Measurements from ENCODE around the gene ZNF394.
A peak's percentile ranks its signal among the peaks of the same experiment; 100 is the strongest.
"Not testable (repeated sequence)": the region's sequence is repeated elsewhere in the genome, so short reads cannot be mapped to it uniquely, and the experiment has no call there.

ZNF394 gene

DNA sequence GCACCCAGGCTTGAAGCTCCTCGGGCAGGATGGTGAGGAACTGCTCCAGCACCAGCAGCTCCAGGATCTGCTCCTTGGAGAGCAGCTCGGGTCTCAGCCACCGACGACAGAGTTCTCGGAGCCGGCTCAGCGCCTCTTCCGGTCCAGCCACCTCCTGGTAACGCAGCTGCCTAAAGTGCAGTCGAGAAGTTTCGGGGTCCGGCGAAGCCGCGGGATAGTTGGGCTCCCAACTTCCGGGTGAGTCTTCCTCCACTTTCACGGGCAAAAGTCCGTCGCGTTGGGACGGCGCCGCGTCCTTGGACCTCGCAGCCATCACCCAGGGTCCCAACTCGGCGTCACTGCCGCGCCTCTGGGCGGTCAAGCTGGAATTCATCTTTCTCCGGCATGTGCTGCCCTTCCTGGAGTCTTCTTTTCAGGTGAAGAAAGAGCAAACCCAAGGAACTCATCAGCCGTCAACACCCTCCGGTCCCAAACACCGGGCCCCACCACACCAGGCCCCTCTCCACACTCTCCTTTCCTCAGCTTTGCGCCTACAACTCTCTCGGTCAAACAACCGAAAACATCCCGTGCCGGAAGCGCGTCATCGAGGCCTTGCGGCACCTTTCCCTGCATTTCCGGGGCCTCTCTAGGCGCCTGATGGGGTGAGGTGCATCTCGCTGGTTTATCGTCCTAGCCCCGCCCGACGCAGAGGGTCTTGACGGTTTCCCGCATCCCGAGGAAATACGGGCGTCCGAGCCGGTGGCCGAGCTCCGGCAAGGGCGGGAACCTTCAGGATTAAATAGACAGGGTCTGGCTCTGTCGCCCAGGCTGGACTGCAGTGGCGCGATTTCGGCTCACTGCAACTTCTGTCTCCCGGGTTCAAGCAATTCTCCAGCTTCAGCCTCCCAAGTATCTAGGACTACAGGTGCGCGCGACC lies at the start of gene ZNF394:
TSS of gene ZNF394 (minus strand) at position 561 of the 916 bp plus-strand sequence. CDS start at position 373, 188 bp downstream.
- Histone ChIP-seq H3K4me3 (ENCODE audit: low read depth in 1 of 2, low read length in 2 of 2) (peak within 1 kb of the TSS; percentile 98 to 100), H3K36me3 (ENCODE audit: control insufficient read depth in 1 of 2, insufficient read depth in 2 of 2, low read length in 2 of 2) (peaks cover 0 to 6% of the 10 kb centered on the region in 2 donors), H3K9ac (ENCODE audit: low read depth in 1 of 2, low read length in 2 of 2) (peak within 1 kb of the TSS; percentile 97 to 98), H3K27ac (ENCODE audit: low read depth, low read length) (peak within 1 kb of the TSS; percentile 98), H3K4me1 (ENCODE audit: control insufficient read depth in 1 of 2, insufficient read depth in 2 of 2, low read length in 2 of 2) (peaks cover 13 to 26% of the 10 kb centered on the region in 2 donors), H3K27me3 (ENCODE audit: control insufficient read depth in 1 of 2, insufficient read depth in 2 of 2, low read length in 2 of 2) (no peaks in the 10 kb centered on the region), H3K9me3 (ENCODE audit: control insufficient read depth in 1 of 2, low read length in 2 of 2) (no peaks in the 10 kb centered on the region)

DNA sequence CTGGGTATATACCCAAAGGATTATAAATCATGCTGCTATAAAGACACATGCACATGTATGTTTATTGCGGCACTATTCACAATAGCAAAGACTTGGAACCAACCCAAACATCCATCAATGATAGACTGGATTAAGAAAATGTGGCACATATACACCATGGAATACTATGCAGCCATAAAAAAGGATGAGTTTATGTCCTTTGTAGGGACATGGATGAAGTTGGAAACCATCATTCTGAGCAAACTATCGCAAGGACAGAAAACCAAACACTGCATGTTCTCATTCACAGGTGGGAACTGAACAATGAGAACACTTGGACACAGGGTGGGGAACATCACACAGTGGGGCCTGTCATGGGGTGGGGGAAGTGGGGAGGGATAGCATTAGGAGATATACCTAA lies 49.5 kb upstream of the ZNF394 start:
- peaks cover 13 to 18% of the 10 kb centered on the region in 2 donors for H3K36me3 ChIP-seq (ENCODE audit: control insufficient read depth in 1 of 2, insufficient read depth in 2 of 2, low read length in 2 of 2)
- peaks cover 0 to 11% of the 10 kb centered on the region in 2 donors for H3K9me3 ChIP-seq (ENCODE audit: control insufficient read depth in 1 of 2, low read length in 2 of 2)
- H3K4me1 ChIP-seq (ENCODE audit: control insufficient read depth in 1 of 2, insufficient read depth in 2 of 2, low read length in 2 of 2) = peaks cover 10 to 15% of the 10 kb centered on the region in 2 donors
- H3K27ac ChIP-seq (ENCODE audit: low read depth, low read length); H3K27me3 ChIP-seq (ENCODE audit: control insufficient read depth in 1 of 2, insufficient read depth in 2 of 2, low read length in 2 of 2); H3K4me3 ChIP-seq (ENCODE audit: low read depth in 1 of 2, low read length in 2 of 2); H3K9ac ChIP-seq (ENCODE audit: low read depth in 1 of 2, low read length in 2 of 2): not testable (repeated sequence)

DNA sequence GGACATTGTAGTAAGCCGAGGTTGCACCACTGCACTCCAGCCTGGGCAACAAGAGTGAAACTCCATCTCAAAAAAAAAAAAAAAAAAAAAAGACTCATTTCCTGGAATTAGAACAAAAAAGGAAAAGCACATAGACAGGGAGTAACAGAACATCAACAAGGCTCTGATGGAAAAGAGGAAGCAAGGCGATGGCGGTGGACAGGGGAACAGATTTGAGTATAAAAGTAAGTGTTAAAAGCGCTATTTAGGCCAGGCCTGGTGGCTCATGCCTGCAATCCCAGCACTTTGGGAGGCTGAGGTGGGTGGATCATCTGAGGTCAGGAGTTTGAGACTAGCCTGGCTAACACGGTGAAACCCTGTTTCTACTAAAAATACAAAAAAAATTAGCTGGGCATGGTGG lies 45.2 kb upstream of the ZNF394 start:
- not testable (repeated sequence) for H3K4me1 ChIP-seq (ENCODE audit: control insufficient read depth in 1 of 2, insufficient read depth in 2 of 2, low read length in 2 of 2); H3K9ac ChIP-seq (ENCODE audit: low read depth in 1 of 2, low read length in 2 of 2); H3K27me3 ChIP-seq (ENCODE audit: control insufficient read depth in 1 of 2, insufficient read depth in 2 of 2, low read length in 2 of 2); H3K4me3 ChIP-seq (ENCODE audit: low read depth in 1 of 2, low read length in 2 of 2); H3K27ac ChIP-seq (ENCODE audit: low read depth, low read length)
- peaks cover 14 to 27% of the 10 kb centered on the region in 2 donors for H3K9me3 ChIP-seq (ENCODE audit: control insufficient read depth in 1 of 2, low read length in 2 of 2)
- peaks cover 14 to 16% of the 10 kb centered on the region in 2 donors for H3K36me3 ChIP-seq (ENCODE audit: control insufficient read depth in 1 of 2, insufficient read depth in 2 of 2, low read length in 2 of 2)

DNA sequence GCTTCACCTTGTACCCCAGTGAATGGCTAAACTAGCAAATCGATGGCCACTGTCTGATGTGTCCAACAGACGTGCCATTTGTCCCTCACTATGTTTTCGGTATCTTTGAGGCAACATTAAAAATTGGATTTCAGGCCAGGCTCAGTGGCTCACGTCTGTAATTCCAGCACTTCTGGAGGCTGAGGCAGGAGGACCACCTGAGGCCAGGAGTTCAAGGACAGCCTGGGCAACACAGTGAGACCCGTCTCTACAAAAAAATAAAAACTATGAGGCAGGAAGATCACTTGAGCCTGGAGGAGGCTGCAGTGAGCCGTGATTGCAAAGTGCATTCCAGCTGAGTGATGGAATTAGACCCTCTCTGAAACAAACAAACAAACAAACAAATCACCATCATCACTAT lies 43.8 kb upstream of the ZNF394 start:
- H3K27me3 ChIP-seq (ENCODE audit: control insufficient read depth in 1 of 2, insufficient read depth in 2 of 2, low read length in 2 of 2) = no peaks in the 10 kb centered on the region

DNA sequence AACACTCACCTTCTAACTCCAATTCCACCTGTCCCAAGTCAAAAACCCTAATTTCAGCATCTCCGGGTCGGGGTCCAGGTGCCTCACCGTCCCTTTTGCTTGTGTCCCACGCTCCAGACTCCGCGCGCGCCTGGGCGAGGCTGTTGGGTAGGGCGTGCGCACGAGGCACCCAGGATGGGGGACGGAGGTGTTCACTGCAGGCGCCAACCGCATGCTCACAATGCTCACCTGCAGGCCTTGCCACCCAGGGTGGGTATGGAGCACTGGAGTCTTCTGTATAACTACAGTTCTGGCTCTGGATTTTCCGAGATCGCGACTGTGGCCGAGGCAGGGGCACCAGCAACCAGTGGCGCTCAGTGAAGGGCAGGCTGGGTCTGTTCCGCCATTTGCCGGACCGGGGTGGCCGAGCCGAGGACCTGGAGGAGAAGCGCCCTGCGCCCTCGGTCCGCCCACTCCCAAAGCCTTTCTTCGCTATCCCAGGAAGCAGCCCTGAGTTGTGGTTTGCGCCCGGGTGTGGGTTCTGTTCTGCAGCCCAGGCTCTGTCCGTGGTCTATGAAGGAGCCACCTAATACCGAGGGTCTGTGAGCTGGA lies 43.1 kb upstream of the ZNF394 start:
- Histone ChIP-seq H3K9me3 (ENCODE audit: control insufficient read depth in 1 of 2, low read length in 2 of 2) (peaks cover 25 to 35% of the 10 kb centered on the region in 2 donors), H3K27ac (ENCODE audit: low read depth, low read length) (no peak overlapping the region), H3K9ac (ENCODE audit: low read depth in 1 of 2, low read length in 2 of 2) (no peak overlapping the region)

More for the DNA sequence above, 43.8 kb upstream of the ZNF394 start:
- H3K9me3 ChIP-seq (ENCODE audit: control insufficient read depth in 1 of 2, low read length in 2 of 2) = peaks cover 27 to 28% of the 10 kb centered on the region in 2 donors
- H3K36me3 ChIP-seq (ENCODE audit: control insufficient read depth in 1 of 2, insufficient read depth in 2 of 2, low read length in 2 of 2) = peaks cover 14 to 16% of the 10 kb centered on the region in 2 donors
- no peak overlapping the region for H3K4me3 ChIP-seq (ENCODE audit: low read depth in 1 of 2, low read length in 2 of 2)
- no peaks in the 10 kb centered on the region for H3K4me1 ChIP-seq (ENCODE audit: control insufficient read depth in 1 of 2, insufficient read depth in 2 of 2, low read length in 2 of 2)
- no peak overlapping the region for H3K9ac ChIP-seq (ENCODE audit: low read depth in 1 of 2, low read length in 2 of 2)
- H3K27ac ChIP-seq (ENCODE audit: low read depth, low read length) = no peak overlapping the region

DNA sequence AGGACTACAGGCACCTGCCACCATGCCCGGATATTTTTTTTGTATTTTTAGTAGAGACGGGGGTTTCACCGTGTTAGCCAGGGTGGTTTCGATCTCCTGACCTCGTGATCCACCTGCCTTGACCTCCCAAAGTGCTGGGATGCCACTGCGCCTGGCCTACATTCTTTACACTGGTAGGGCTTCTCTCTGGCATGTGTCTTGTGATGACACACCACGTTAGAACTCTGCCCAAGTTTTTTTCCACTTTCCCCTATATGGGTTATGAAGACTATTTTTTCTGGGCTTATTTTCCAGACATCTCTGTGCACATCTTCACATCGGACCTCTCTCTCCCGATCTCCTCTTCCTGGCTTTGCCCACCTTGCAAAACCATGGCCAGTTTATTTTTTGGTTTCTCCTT lies 41.1 kb upstream of the ZNF394 start:
- Histone ChIP-seq H3K36me3 (ENCODE audit: control insufficient read depth in 1 of 2, insufficient read depth in 2 of 2, low read length in 2 of 2) (peaks cover 0 to 3% of the 10 kb centered on the region in 2 donors), H3K9ac (ENCODE audit: low read depth in 1 of 2, low read length in 2 of 2) (no peak overlapping the region), H3K27me3 (ENCODE audit: control insufficient read depth in 1 of 2, insufficient read depth in 2 of 2, low read length in 2 of 2) (no peaks in the 10 kb centered on the region), H3K4me3 (ENCODE audit: low read depth in 1 of 2, low read length in 2 of 2) (no peak overlapping the region), H3K9me3 (ENCODE audit: control insufficient read depth in 1 of 2, low read length in 2 of 2) (peaks cover 17 to 35% of the 10 kb centered on the region in 2 donors), H3K27ac (ENCODE audit: low read depth, low read length) (no peak overlapping the region), H3K4me1 (ENCODE audit: control insufficient read depth in 1 of 2, insufficient read depth in 2 of 2, low read length in 2 of 2) (no peaks in the 10 kb centered on the region)

More for the DNA sequence above, 43.1 kb upstream of the ZNF394 start:
- H3K27me3 ChIP-seq (ENCODE audit: control insufficient read depth in 1 of 2, insufficient read depth in 2 of 2, low read length in 2 of 2) = no peaks in the 10 kb centered on the region
- H3K36me3 ChIP-seq (ENCODE audit: control insufficient read depth in 1 of 2, insufficient read depth in 2 of 2, low read length in 2 of 2) = peaks cover 10 to 12% of the 10 kb centered on the region in 2 donors
- no peaks in the 10 kb centered on the region for H3K4me1 ChIP-seq (ENCODE audit: control insufficient read depth in 1 of 2, insufficient read depth in 2 of 2, low read length in 2 of 2)
- H3K4me3 ChIP-seq (ENCODE audit: low read depth in 1 of 2, low read length in 2 of 2) = no peak overlapping the region

DNA sequence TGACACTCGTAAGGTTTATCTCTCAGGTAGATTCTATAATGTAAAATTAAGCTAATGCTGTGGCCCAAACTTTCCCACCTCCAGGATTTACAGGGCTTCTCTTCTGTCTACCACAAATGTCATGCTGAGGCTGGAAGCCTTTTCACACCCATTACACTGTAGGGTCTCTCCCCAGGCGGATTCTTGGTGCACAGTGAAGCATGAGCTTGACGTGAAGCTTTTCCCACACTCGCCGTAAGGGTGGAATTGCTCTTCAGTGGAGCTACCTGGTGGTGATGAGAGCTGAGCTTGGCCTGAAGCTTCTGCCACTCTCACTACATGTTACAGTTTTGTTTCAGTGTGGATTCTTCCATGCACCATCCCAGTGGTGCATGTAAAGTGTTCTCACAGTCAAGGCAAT lies 40.5 kb upstream of the ZNF394 start:
- H3K27me3 ChIP-seq (ENCODE audit: control insufficient read depth in 1 of 2, insufficient read depth in 2 of 2, low read length in 2 of 2) = no peaks in the 10 kb centered on the region
- H3K36me3 ChIP-seq (ENCODE audit: control insufficient read depth in 1 of 2, insufficient read depth in 2 of 2, low read length in 2 of 2) = peaks cover 0 to 3% of the 10 kb centered on the region in 2 donors
- H3K4me3 ChIP-seq (ENCODE audit: low read depth in 1 of 2, low read length in 2 of 2) = peak overlapping the region in 1 of 2 donors; percentile 26
- no peak overlapping the region for H3K27ac ChIP-seq (ENCODE audit: low read depth, low read length)
- peaks cover 17 to 35% of the 10 kb centered on the region in 2 donors for H3K9me3 ChIP-seq (ENCODE audit: control insufficient read depth in 1 of 2, low read length in 2 of 2)
- H3K9ac ChIP-seq (ENCODE audit: low read depth in 1 of 2, low read length in 2 of 2) = no peak overlapping the region
- H3K4me1 ChIP-seq (ENCODE audit: control insufficient read depth in 1 of 2, insufficient read depth in 2 of 2, low read length in 2 of 2) = no peaks in the 10 kb centered on the region

DNA sequence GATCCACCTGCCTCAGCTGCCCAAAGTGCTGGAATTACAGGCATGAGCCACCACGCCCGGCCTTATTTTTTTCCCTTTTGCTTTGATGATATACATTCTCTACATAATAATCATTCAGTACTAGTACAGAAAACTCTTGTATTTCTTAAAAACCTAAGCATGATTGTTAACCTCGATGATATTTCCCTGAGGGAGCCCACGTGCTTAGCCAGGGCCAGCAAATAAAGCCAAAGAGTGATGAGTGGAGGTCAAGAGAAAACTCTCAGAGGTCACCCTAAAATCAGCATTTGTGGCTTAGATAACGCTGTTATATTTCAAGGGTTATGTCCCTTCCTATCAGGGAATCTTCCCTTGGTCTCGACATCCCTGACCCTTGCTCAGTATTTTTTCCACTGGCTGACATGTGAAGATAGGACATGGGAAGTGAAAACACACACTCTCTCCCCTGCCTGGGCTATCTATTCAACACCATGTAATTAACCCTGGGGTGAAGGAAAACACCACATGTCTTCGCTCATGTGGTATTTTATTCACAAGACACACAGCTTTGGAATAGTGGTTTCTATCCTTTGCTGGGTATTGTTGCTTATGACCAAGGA lies 39.2 kb upstream of the ZNF394 start:
- Histone ChIP-seq H3K9ac (ENCODE audit: low read depth in 1 of 2, low read length in 2 of 2) (no peak overlapping the region), H3K9me3 (ENCODE audit: control insufficient read depth in 1 of 2, low read length in 2 of 2) (peaks cover 17 to 35% of the 10 kb centered on the region in 2 donors), H3K4me3 (ENCODE audit: low read depth in 1 of 2, low read length in 2 of 2) (no peak overlapping the region), H3K36me3 (ENCODE audit: control insufficient read depth in 1 of 2, insufficient read depth in 2 of 2, low read length in 2 of 2) (peaks cover 0 to 3% of the 10 kb centered on the region in 2 donors), H3K27ac (ENCODE audit: low read depth, low read length) (no peak overlapping the region), H3K4me1 (ENCODE audit: control insufficient read depth in 1 of 2, insufficient read depth in 2 of 2, low read length in 2 of 2) (no peaks in the 10 kb centered on the region), H3K27me3 (ENCODE audit: control insufficient read depth in 1 of 2, insufficient read depth in 2 of 2, low read length in 2 of 2) (no peaks in the 10 kb centered on the region)

DNA sequence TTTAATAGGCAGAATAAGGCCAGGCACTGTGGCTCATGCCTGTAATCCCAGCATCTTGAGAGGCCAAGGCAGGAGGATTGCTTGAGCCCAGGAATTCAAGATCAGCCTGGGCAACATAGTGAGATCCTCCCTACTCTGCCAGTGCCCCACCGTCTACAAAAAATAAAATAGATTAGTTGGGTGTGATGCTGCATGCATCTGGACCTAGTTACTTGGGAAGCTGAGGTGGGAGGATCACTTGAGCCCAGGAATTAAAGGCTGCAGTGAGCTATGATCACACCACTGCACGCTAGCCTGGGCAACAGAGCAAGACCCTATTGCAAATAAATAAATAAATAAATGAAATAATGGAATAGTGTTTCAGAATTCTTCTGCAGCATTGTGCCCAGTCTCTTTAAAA lies 35.6 kb upstream of the ZNF394 start:
- Histone ChIP-seq H3K27ac (ENCODE audit: low read depth, low read length) (no peak overlapping the region), H3K36me3 (ENCODE audit: control insufficient read depth in 1 of 2, insufficient read depth in 2 of 2, low read length in 2 of 2) (peaks cover 18 to 26% of the 10 kb centered on the region in 2 donors), H3K4me3 (ENCODE audit: low read depth in 1 of 2, low read length in 2 of 2) (no peak overlapping the region), H3K4me1 (ENCODE audit: control insufficient read depth in 1 of 2, insufficient read depth in 2 of 2, low read length in 2 of 2) (no peaks in the 10 kb centered on the region), H3K9ac (ENCODE audit: low read depth in 1 of 2, low read length in 2 of 2) (no peak overlapping the region), H3K9me3 (ENCODE audit: control insufficient read depth in 1 of 2, low read length in 2 of 2) (peaks cover 39 to 57% of the 10 kb centered on the region in 2 donors), H3K27me3 (ENCODE audit: control insufficient read depth in 1 of 2, insufficient read depth in 2 of 2, low read length in 2 of 2) (no peaks in the 10 kb centered on the region)

DNA sequence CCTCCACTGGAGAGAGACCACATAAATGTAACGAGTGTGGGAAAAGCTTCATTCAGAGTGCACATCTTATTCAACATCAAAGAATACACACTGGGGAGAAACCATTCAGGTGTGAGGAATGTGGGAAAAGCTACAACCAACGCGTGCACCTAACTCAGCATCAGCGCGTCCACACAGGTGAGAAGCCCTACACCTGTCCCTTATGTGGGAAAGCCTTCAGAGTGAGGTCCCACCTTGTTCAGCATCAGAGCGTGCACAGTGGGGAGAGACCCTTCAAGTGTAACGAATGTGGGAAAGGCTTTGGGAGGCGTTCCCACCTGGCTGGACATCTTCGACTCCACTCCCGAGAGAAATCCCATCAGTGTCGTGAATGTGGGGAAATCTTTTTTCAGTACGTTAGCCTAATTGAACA lies 31.3 kb upstream of the ZNF394 start:
- H3K9me3 ChIP-seq (ENCODE audit: control insufficient read depth in 1 of 2, low read length in 2 of 2) = peaks cover 38 to 41% of the 10 kb centered on the region in 2 donors
- no peaks in the 10 kb centered on the region for H3K4me1 ChIP-seq (ENCODE audit: control insufficient read depth in 1 of 2, insufficient read depth in 2 of 2, low read length in 2 of 2)
- no peak overlapping the region for H3K27ac ChIP-seq (ENCODE audit: low read depth, low read length)
- H3K27me3 ChIP-seq (ENCODE audit: control insufficient read depth in 1 of 2, insufficient read depth in 2 of 2, low read length in 2 of 2) = no peaks in the 10 kb centered on the region
- peaks cover 36 to 52% of the 10 kb centered on the region in 2 donors for H3K36me3 ChIP-seq (ENCODE audit: control insufficient read depth in 1 of 2, insufficient read depth in 2 of 2, low read length in 2 of 2)
- H3K9ac ChIP-seq (ENCODE audit: low read depth in 1 of 2, low read length in 2 of 2) = no peak overlapping the region
- H3K4me3 ChIP-seq (ENCODE audit: low read depth in 1 of 2, low read length in 2 of 2) = peak overlapping the region; percentile 20 to 21
